IMR-90 (cell line): ENCODE results near the gene HYAL2. TPM values are rescaled to one million over a fixed set of nuclear protein-coding genes. Genes with fewer than 3 reads are reported as not detected.
A peak's percentile ranks its signal among the peaks of the same experiment; 100 is the strongest.

Experiments used
- ATAC-seq: fragments of 200-7000 bp; cut with Tn5 transposase; 2 replicates; pipeline ENCODE4 v1.9.1; 2020; ENCODE audit warnings: low read depth, mild to moderate bottlenecking, moderate library complexity
- BruUV-seq: library from RNA; stranded (reverse); fragments of 400-500 nt; replicated peaks from 2 replicates; lab custom pipeline; 2021; lab: Mats Ljungman, UMichigan
- CTCF ChIA-PET: fragments of 300-600 bp; formaldehyde crosslinking; extraction: SDS; loops from one replicate; lab custom pipeline; 2021; ENCODE audit warnings: antibody characterized with exemption; lab: Yijun Ruan, JAX
- POLR2A ChIA-PET: fragments of 300-600 bp; sonication (Branson Sonifier 250); formaldehyde crosslinking; loops from one replicate; lab custom pipeline; 2022; ENCODE audit warnings: antibody characterized with exemption; ENCODE audit not compliant: unreplicated experiment; lab: Charles Lee
- DNase-seq: peaks from one replicate; pipeline ENCODE4 v3.0.0; 2013
- H2AFZ ChIP-seq: replicated peaks from 2 replicates; pipeline ENCODE3; 2013; ENCODE audit warnings: low read length, mild to moderate bottlenecking; ENCODE audit not compliant: poor library complexity
- H2AK5ac ChIP-seq: 2 replicates; pipeline ENCODE4 v1.6.1; 2013; ENCODE audit warnings: low read depth, low read length, inconsistent platforms
- H2AK9ac ChIP-seq: replicated peaks from 2 replicates; pipeline ENCODE3; 2013; ENCODE audit warnings: mild to moderate bottlenecking, low read depth, low read length, moderate library complexity; ENCODE audit not compliant: poor library complexity
- H2BK120ac ChIP-seq: 2 replicates; pipeline ENCODE4 v1.6.1; 2013; ENCODE audit warnings: low read depth, low read length, inconsistent platforms
- H2BK15ac ChIP-seq: 3 replicates; pipeline ENCODE4 v1.6.1; 2013; ENCODE audit warnings: low read depth, low read length, inconsistent platforms
- H2BK20ac ChIP-seq: 2 replicates; pipeline ENCODE4 v1.6.1; 2013; ENCODE audit warnings: low read depth, mild to moderate bottlenecking, inconsistent platforms, low read length, moderate library complexity
- H2BK5ac ChIP-seq: 2 replicates; pipeline ENCODE4 v1.6.1; 2013; ENCODE audit warnings: mild to moderate bottlenecking, low read depth, low read length, inconsistent platforms; ENCODE audit not compliant: poor library complexity, severe bottlenecking
- H3K14ac ChIP-seq: replicated peaks from 2 replicates; pipeline ENCODE4 v1.6.1; 2013; ENCODE audit warnings: low read depth, low read length, inconsistent platforms
- H3K18ac ChIP-seq: 2 replicates; pipeline ENCODE4 v1.6.1; 2013; ENCODE audit warnings: low read depth, low read length, control low read depth
- H3K23ac ChIP-seq: 2 replicates; pipeline ENCODE4 v1.6.1; 2013; ENCODE audit warnings: low read depth, low read length, inconsistent platforms
- H3K27ac ChIP-seq: 2 replicates; pipeline ENCODE4 v1.5.1; 2013; ENCODE audit warnings: mild to moderate bottlenecking, control low read depth, low read length; ENCODE audit not compliant: insufficient read depth
- H3K27me3 ChIP-seq: 2 replicates; pipeline ENCODE4 v1.6.1; 2013; ENCODE audit warnings: low read length; ENCODE audit not compliant: control insufficient read depth, insufficient read depth
- H3K36me3 ChIP-seq: 2 replicates; pipeline ENCODE4 v1.6.1; 2013; ENCODE audit warnings: low read length, mixed read lengths; ENCODE audit not compliant: control insufficient read depth, insufficient read depth
- H3K4ac ChIP-seq: 2 replicates; pipeline ENCODE4 v1.6.1; 2013; ENCODE audit warnings: low read depth, low read length, inconsistent platforms
- H3K4me1 ChIP-seq: 2 replicates; pipeline ENCODE4 v1.6.1; 2013; ENCODE audit warnings: low read length, mixed read lengths; ENCODE audit not compliant: control insufficient read depth, insufficient read depth
- H3K4me2 ChIP-seq: 2 replicates; pipeline ENCODE4 v1.6.1; 2013; ENCODE audit warnings: low read depth, mild to moderate bottlenecking, control low read depth, low read length, moderate library complexity
- H3K4me3 ChIP-seq: 2 replicates; pipeline ENCODE4 v1.5.1; 2013; ENCODE audit warnings: low read depth, mild to moderate bottlenecking, control low read depth, low read length, moderate library complexity; ENCODE audit not compliant: insufficient read depth
- H3K56ac ChIP-seq: 2 replicates; pipeline ENCODE4 v1.6.1; 2013; ENCODE audit warnings: low read length, inconsistent platforms; ENCODE audit not compliant: insufficient read depth; ENCODE audit errors: extremely low read depth
- H3K79me1 ChIP-seq, 2 experiments: 2 replicates each; pipeline ENCODE4 v1.6.1; 2013; ENCODE audit warnings: low read length in 2 of 2, inconsistent platforms in 1 of 2, low read depth in 1 of 2
- H3K9ac ChIP-seq: 2 replicates; pipeline ENCODE4 v1.6.1; 2013; ENCODE audit warnings: low read depth, low read length, control low read depth
- H3K9me1 ChIP-seq: 2 replicates; pipeline ENCODE4 v1.6.1; 2013; ENCODE audit warnings: low read length, inconsistent platforms; ENCODE audit not compliant: insufficient read depth
- H3K9me3 ChIP-seq: 2 replicates; pipeline ENCODE4 v1.6.1; 2013; ENCODE audit warnings: low read length; ENCODE audit not compliant: control insufficient read depth, insufficient read depth
- H4K20me1 ChIP-seq: 2 replicates; pipeline ENCODE4 v1.6.1; 2013; ENCODE audit warnings: low read length, inconsistent platforms; ENCODE audit not compliant: insufficient read depth
- H4K5ac ChIP-seq: 2 replicates; pipeline ENCODE4 v1.6.1; 2013; ENCODE audit warnings: mild to moderate bottlenecking, low read depth, low read length, control low read depth
- H4K8ac ChIP-seq, 2 experiments: 2 replicates each; pipeline ENCODE4 v1.6.1; 2013; ENCODE audit warnings: low read depth in 2 of 2, low read length in 2 of 2, control low read depth in 1 of 2, inconsistent platforms in 1 of 2
- H4K91ac ChIP-seq: 2 replicates; pipeline ENCODE4 v1.6.1; 2013; ENCODE audit warnings: low read depth, low read length, inconsistent platforms; ENCODE audit not compliant: insufficient read depth
- CTCF ChIP-seq: conservative IDR thresholded peaks from 2 replicates; pipeline ENCODE4 v1.5.1; 2012; ENCODE audit warnings: mild to moderate bottlenecking, low read depth, low read length, improper control_type of control experiment
- FOS ChIP-seq: fragments of 150-350 bp; IDR thresholded peaks from 2 replicates; pipeline ENCODE4 v1.6.1; 2016; ENCODE audit warnings: low read depth, low read length
- MAZ ChIP-seq: IDR thresholded peaks from 2 replicates; pipeline ENCODE4 v1.6.1; 2012; ENCODE audit warnings: low read depth, mild to moderate bottlenecking, low read length, improper control_type of control experiment, moderate library complexity, borderline replicate concordance
- NFE2L2 ChIP-seq: fragments of 150-350 bp; IDR thresholded peaks from 2 replicates; pipeline ENCODE4 v1.6.1; 2016; ENCODE audit warnings: low read depth, mild to moderate bottlenecking, low read length
- USF2 ChIP-seq: fragments of 150-350 bp; IDR thresholded peaks from 2 replicates; pipeline ENCODE4 v1.6.1; 2017; ENCODE audit warnings: mild to moderate bottlenecking, antibody characterized with exemption, low read length, low read depth
- WGBS, 2 experiments: methylation state at CpG; one replicate each; pipeline versions ENCODE4 v1.1.5 to v1.1.7; 2013; ENCODE audit warnings: missing lambda C conversion rate in 2 of 2; ENCODE audit not compliant: insufficient read length in 1 of 2; ENCODE audit errors: extremely low coverage in 2 of 2; 5-methylcytosine and 5-hydroxymethylcytosine counted together
- dilution Hi-C: fragments of 300-500 bp; cut with HindIII; formaldehyde crosslinking; loops from one replicate; pipeline ENCODE4 v1.14.3; 2018; ENCODE audit warnings: low sequenced_read_pairs; ENCODE audit not compliant: unreplicated experiment
- in situ Hi-C: fragments of 300-500 bp; cut with MboI; formaldehyde crosslinking; loops from 3 replicates; pipeline ENCODE4 v1.14.3; 2019; ENCODE audit warnings: low sequenced_read_pairs, inconsistent platforms, mixed read lengths
- intact Hi-C: fragments of 100-400 bp; cut with micrococcal nuclease; formaldehyde crosslinking; loops from 2 replicates; pipeline ENCODE4 v1.10.0; 2022
- polyA plus RNA-seq, 3 experiments: library from polyadenylated mRNA; depleted of rRNA; stranded (reverse); fragments of >200 nt; gene quantifications; 2 replicates each; pipeline ENCODE4 v1.2.3, GENCODE V29; 2012; ENCODE audit warnings: low replicate concordance in 1 of 3
- total RNA-seq: library from RNA; depleted of rRNA; stranded (reverse); fragments of >200 nt; gene quantifications from 2 replicates; pipeline ENCODE4 v1.2.3, GENCODE V29; 2012

The HYAL2 gene
- total and polyA plus RNA-seq, 2 of the 4 experiments (the other 2 are of a cell fraction): 56.8 to 104 TPM

- Histone ChIP-seq H3K4me2 (peak overlapping the region; percentile 71), H3K4me1 (peaks cover 50% of the 10 kb centered on the region), H2BK20ac (peak overlapping the region; percentile 49), H2AK9ac (peak overlapping the region; percentile 95), H4K5ac (peak overlapping the region; percentile 46), H3K27ac (peak overlapping the region; percentile 8; the same call in 1 of the 2 replicates), H3K56ac (no peak overlapping the region), H4K8ac (peak overlapping the region in 1 of 2 experiments; percentile 94; a peak in 2 of 4 replicates), H3K36me3 (peaks cover 12% of the 10 kb centered on the region; the same call in 1 of the 2 replicates), H3K27me3 (no peaks in the 10 kb centered on the region), H2BK5ac (peak overlapping the region; percentile 83), H4K91ac (peak overlapping the region; percentile 91), H2AK5ac (peak overlapping the region; percentile 98), H2AFZ (peak overlapping the region; percentile 71), H3K4me3 (no peak overlapping the region), H4K20me1 (no peaks in the 10 kb centered on the region), H3K18ac (peak overlapping the region; percentile 11; the same call in 1 of the 2 replicates), H3K23ac (peak overlapping the region; percentile 45; the same call in 1 of the 2 replicates), H3K4ac (peak overlapping the region; percentile 98), H3K9ac (0 out of 2 replicates have a peak overlapping the region, but pooled peaks have one; percentile 10), H3K9me3 (no peaks in the 10 kb centered on the region), H3K9me1 (peaks cover 31% of the 10 kb centered on the region), H2BK15ac (peak overlapping the region; percentile 86; the same call in 1 of the 3 replicates), H2BK120ac (peak overlapping the region; percentile 95), H3K79me1 (peaks cover 3 to 40% of the 10 kb centered on the region in 2 experiments; a peak in 3 of 4 replicates), H3K14ac (peak overlapping the region; percentile 92)
- TF ChIP-seq USF2 (no peak), FOS (peak; percentile 45; the same call in 1 of the 2 replicates), CTCF (no peak), NFE2L2 (no peak), MAZ (0 out of 2 replicates have a peak, but pooled peaks have one; percentile 24)
- CTCF ChIA-PET: interaction anchor here (1.3 to 2.2 kb wide), 2 partner anchors 10 to 44 kb away, joined by 4 to 7 read pairs; no protein-coding TSS in a partner anchor
- POLR2A ChIA-PET: no interaction called here
- BruUV-seq: no TSS peak
- intact Hi-C loops: no loop called here
- DNase-seq (peak; percentile 37), ATAC-seq (no peak)
- 58% methylated on average over 2 of the region's 19 CpGs; no CpG with 5 or more reads in 1 of the 2 experiments for WGBS, 2 experiments
- dilution Hi-C loops: no loop called here
- in situ Hi-C loops: loop anchor here (5.0 kb wide), 2 partner anchors 43 to 78 kb away; partner anchors contain the start of gene GNAT1
Measured at GRCh38 chr3:50270422-50271224, 51.9 kb downstream of the HYAL2 start.
